ENCODE data around the gene HOXC10. TPM values are rescaled to one million over a fixed set of nuclear protein-coding genes. Genes with fewer than 3 reads are reported as not detected.

Gene HOXC10
- total RNA-seq, 2 donors from 2014 or later: not detected

GRCh38 chr12:53985994-53986685 is 1.2 kb downstream of the HOXC10 start:
- DNase-seq (no peak), ATAC-seq (peak in 1 of 2 donors; percentile 28)
- intact Hi-C loops (cut with DNase I): no loop called here

- no peak for ATAC-seq
- intact Hi-C loops (cut with DNase I): no loop called here
- no peak for DNase-seq
These were observed 1.9 kb downstream of the HOXC10 start for GRCh38 chr12:53986686-53987483.

GRCh38 chr12:53987787-53988230 is 2.9 kb downstream of the HOXC10 start:
- no peak for ATAC-seq
- intact Hi-C loops (cut with DNase I): no loop called here
- no peak for DNase-seq

GRCh38 chr12:53988541-53989226 is 3.7 kb downstream of the HOXC10 start:
- ATAC-seq: no peak
- intact Hi-C loops (cut with DNase I): no loop called here
- DNase-seq: no peak

- DNase-seq (no peak), ATAC-seq (no peak)
- intact Hi-C loops (cut with DNase I): no loop called here
These were observed 4.5 kb downstream of the HOXC10 start for GRCh38 chr12:53989227-53990113.

GRCh38 chr12:53990311-53991076 is 5.5 kb downstream of the HOXC10 start:
- no peak for DNase-seq
- ATAC-seq: no peak
- intact Hi-C loops (cut with DNase I): no loop called here

GRCh38 chr12:53991077-53991460 is 6.1 kb downstream of the HOXC10 start:
- DNase-seq (no peak), ATAC-seq (no peak)
- intact Hi-C loops (cut with DNase I): no loop called here

- intact Hi-C loops (cut with DNase I): no loop called here
- ATAC-seq (no peak), DNase-seq (no peak)
These were observed 7.5 kb downstream of the HOXC10 start for GRCh38 chr12:53992377-53992889.

- intact Hi-C loops (cut with DNase I): no loop called here
- DNase-seq: no peak
- ATAC-seq: no peak
These were observed 8.4 kb downstream of the HOXC10 start for GRCh38 chr12:53993162-53994008.

- no peak for ATAC-seq
- intact Hi-C loops (cut with DNase I): no loop called here
- no peak for DNase-seq
These were observed 9.0 kb downstream of the HOXC10 start for GRCh38 chr12:53994009-53994263.

GRCh38 chr12:53994264-53995001 is 9.5 kb downstream of the HOXC10 start:
- ATAC-seq: peak in 1 of 2 donors; percentile 42

GRCh38 chr12:53995002-53995377 is 10.0 kb downstream of the HOXC10 start:
- no peak for DNase-seq
- ATAC-seq: no peak
- intact Hi-C loops (cut with DNase I): no loop called here

More at GRCh38 chr12:53994264-53995001, 9.5 kb downstream of the HOXC10 start:
- DNase-seq: no peak
- intact Hi-C loops (cut with DNase I): no loop called here

GRCh38 chr12:53995378-53996239 is 10.7 kb downstream of the HOXC10 start:
- ATAC-seq: peak; percentile 46 to 61
- intact Hi-C loops (cut with DNase I): no loop called here
- no peak for DNase-seq

GRCh38 chr12:53996240-53997203 is 11.6 kb downstream of the HOXC10 start:
- DNase-seq: no peak
- no peak for ATAC-seq
- intact Hi-C loops (cut with DNase I): no loop called here
